GOT3 (cell line): ENCODE results near the gene EVPL.
"Not testable (repeated sequence)": the region's sequence is repeated elsewhere in the genome, so short reads cannot be mapped to it uniquely, and the experiment has no call there.

Experiments
- DNase-seq: peaks from one replicate; lab custom pipeline; 2025; ENCODE audit warnings: mixed read lengths; lab: John Stamatoyannopoulos, UW

EVPL gene

DNA sequence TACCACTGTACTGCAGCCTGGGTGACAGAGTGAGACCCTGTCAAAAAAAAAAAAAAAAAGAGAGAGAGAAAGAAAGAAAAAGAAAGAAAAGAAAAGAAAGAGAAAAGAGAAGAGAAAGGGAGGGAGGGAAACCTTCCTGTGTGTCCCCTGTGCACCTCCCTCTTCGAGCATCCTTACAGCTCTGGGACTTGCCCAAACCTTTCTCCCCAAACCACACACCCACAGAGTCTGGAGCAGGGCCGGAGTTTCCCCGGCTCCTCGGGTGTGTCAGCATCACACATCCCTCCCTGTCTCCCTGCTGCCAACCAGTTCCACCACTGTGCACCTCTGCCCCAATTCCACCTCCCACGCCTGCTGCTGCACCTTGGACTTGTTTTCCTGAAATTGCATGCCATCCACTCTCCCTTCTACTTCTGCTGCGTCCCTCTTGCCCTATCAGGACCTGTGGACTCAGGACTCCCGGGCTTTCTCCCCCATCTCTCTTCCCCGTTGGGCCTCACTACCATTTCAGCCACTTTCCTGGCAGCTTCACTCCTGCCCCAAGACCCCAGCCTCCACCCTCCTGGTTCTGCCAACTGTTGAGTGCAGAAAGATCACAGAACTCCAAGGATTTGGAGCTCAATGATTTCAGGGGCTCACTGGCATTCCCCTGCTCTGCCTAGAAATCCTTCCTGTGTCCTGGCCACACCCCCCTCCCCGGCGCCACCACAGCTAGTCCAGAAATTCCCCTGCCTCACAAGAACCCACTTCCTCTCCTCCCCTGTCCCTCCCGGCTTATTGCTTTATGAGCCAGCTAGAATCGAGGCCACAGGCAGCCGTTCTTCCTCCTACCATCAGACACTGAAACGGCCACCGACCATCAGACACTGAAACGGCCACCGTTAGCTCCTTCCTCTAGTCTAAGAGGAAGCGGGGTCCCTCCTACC, 30.2 kb downstream of the EVPL start:
- no peak for DNase-seq

DNA sequence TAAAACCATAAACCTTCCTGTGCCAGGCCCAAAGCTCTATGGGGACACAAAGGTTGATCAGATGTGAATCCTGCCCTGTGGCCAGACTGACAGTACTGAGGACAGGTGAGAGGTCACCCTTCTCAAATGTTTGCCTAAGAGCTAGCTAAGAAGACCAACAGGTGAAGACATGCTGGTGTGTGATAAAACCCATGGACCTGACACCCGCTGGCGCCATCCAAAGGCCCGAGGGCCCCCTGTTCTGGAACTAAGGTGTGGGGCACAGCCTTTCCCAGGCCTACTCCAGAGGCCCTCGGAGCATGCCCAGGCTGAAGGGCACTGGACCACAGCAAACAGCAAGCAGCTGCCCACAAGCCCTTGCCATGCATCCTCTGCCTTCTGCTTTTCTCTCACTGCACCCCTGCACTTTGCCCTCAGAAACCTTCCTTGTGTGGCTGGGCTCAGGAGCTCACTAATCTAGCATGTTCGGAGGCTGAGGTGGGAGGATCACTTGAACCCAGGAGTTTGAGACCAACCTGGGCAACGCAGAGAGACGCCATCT, 31.7 kb downstream of the EVPL start:
- no peak for DNase-seq

- DNase-seq: no peak
Observed at GRCh38 chr17:75994802-75995370, 32.2 kb downstream of the EVPL start.

DNA sequence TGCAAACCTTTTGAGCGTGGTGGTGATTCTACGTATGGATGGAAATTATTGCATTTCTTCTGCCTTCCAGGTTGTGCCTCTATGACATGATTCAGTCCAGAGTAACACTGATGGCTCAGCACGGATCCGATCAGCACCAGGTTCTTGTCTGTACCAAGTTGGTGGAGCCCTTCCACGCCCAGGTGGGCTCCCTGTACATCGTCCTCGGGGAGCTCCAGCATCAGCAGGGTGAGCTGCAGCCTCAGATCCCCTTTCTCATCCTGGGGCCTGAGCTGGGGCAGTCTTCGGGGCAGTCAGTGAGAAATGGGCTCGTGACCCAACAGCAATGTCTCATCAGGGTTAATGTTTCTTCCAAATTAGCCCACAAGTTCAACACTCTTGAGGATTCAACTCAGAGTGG, 35.7 kb downstream of the EVPL start:
- no peak for DNase-seq

DNA sequence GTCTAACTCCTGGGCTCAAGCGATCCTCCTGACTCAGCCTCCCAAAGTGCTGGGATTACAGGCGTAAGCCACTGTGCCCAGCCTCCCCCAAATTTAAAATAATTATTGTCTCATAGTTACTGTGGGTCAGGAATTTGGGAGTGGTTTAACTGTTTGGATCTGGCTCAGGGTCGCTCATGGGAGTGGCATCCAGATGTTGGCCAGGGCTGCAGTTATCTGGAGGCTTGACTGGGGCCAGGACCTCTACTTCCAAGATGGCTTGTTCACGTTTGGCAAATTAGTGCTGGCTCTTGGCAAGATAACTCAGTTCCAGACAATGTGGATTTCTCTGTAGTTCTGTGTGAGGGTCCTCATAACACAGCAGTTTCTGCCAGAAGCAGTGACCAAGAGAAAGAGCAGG, 40.1 kb downstream of the EVPL start:
- no peak for DNase-seq

DNA sequence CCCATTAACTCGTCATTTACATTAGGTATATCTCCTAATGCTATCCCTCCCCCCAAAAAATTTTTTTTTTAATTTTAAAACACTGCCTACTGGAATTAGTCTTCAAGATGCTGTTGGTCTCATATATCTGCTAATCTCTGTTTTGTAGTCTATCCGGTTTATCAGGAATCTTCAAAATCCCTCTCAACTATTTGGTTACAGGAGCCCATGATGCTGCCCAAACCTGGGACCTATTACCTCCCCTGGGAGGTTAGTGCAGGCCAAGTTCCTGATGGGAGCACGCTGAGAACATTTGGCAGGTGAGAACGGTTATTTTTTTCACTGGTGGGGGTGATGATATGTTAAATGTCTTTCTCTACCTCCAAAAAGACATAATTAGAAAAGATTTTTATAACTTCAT, 41.1 kb downstream of the EVPL start:
- DNase-seq: no peak

DNA sequence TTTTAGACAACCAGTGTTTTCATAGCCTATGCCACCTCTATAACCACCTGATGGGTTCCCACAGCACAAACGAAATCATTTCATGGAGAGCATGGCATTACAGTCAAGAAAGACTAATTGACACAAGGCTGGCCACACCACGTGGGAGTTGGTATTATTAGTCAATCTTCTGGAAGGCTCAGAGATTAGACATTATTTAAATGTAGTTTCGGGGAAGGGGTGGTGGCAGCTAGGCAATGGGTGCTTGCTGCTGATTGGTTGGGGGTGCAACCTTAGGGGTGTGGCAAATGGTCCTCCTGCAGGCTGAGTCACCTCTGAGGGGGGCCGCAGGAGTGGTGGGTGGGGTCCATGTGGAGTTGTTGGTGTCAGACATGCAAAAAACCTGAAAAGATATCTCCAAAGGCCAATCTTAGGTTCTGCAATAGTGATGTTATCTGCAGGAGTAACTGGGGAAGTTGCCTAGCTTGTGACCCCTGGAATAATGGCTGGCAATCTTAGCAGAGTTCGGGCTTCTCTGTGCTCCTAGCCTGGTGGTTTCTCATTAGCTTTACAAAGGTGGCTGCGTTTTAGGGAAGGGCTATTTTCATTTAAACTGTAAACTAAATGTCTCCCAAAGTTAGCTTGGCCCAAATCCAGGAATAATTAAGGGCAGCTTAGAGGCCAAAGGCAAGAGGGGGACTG, 43.5 kb downstream of the EVPL start:
- no peak for DNase-seq

- DNase-seq: no peak
Observed at GRCh38 chr17:75981019-75981615, 46.0 kb downstream of the EVPL start.

- no peak for DNase-seq
Observed at GRCh38 chr17:75980188-75981018, 46.7 kb downstream of the EVPL start.

- DNase-seq: no peak
Observed at GRCh38 chr17:75979705-75980187, 47.4 kb downstream of the EVPL start.

DNA sequence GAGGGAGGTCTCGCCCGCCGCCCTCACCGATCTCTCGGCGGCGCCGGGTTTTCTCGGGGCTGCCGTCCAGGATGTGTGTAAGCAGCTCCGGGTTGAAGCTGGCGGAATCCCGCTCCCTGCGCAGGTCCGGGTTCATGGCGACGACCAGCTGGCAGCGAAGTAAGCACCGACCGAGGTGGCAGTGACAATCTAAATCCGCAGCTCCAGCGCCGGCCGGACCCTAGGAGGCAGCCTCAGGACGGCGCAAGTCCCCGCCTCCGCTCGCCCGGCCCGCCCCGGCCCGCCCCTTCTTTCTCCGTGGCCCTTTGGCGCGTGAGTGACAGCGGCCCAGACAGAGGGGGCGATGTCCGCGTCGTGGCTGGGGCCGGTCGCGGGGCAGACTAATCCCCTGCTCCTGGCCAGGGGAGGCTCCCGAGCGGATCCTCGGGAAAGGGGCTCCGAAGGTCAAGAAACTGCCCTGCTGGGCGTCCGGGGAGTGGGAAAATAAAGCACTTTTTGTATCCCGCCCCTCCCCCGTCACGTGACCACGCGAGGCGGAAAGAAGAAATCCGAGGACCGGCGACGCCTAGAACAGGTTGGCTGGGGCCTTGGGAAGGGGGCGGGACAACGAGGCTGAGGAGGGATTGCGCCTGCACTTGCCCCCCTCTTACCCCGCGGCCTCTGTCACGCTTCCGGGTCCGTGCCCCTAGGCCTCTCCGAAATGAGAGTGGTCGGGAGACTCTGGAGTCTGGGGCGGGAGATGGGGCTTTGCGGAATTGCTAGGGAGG, 48.0 kb downstream of the EVPL start, which contains the start of the genes ACOX1 and TEN1:
Gene ACOX1 (minus strand): TSS at position 229 of the 767 bp plus-strand sequence. CDS start 93 bp downstream, at position 136.
Gene TEN1 (plus strand): TSS at position 303 of the 767 bp plus-strand sequence. CDS start 6,953 bp downstream, outside the sequence.
- DNase-seq: peak; percentile 90

DNA sequence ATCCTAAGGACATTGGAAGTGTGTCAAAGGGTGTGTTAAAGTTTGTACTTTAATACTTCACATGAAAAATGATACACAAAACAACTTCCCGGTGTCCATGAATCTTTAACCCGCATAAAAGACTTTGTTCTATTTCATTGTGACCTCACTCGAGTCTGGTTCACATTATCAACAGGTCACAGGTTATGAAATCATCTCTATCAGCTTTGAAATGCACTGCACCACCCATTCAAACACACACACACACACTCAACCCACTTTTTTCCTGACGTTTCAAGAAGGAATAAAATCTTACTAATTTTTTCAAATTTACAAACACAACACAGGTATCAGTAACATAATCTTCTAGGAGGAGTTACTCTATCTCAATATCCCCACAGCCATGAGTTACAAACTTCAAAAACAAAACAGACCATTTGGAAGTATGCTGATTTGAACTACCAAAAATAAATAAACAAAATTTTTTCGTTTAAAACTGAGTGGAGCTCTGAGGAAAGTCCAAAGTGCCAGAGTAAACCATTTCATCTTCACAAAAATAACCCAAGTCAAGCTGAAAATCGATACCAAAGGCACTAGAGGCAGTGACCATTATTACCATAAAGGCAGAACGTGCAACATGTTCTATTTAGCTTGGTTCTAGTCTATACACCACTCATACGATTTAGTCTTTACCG, 50.8 kb downstream of the EVPL start:
- DNase-seq: no peak

GRCh38 chr17:75975757-75976174, 51.3 kb downstream of the EVPL start:
- no peak for DNase-seq

- DNase-seq: not testable (repeated sequence)
Observed at GRCh38 chr17:75975187-75975586, 51.9 kb downstream of the EVPL start.

- no peak for DNase-seq
Observed at GRCh38 chr17:75970626-75971025, 56.5 kb downstream of the EVPL start.

- DNase-seq: no peak
Observed at GRCh38 chr17:75970011-75970523, 57.0 kb downstream of the EVPL start.

GRCh38 chr17:75969044-75969443, 58.1 kb downstream of the EVPL start:
- not testable (repeated sequence) for DNase-seq

DNA sequence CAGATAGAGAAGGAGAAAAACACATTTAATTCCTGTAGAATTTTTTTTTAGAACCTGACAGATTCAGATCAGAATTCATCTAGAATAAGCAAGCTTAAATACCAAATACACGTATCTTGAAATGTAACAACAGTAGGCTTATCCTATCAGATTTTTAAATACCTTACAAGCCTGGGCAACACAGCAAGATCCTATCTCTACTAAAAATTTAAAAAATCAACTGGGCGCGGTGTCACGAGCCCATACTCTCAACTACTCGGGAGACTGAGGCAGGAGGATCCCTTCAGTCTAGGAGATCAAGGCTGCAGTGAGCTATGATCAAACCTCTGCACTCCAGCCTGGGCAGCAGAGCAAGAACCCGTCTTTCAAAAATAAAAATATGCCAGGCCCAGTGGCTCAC, 61.6 kb downstream of the EVPL start:
- no peak for DNase-seq

DNA sequence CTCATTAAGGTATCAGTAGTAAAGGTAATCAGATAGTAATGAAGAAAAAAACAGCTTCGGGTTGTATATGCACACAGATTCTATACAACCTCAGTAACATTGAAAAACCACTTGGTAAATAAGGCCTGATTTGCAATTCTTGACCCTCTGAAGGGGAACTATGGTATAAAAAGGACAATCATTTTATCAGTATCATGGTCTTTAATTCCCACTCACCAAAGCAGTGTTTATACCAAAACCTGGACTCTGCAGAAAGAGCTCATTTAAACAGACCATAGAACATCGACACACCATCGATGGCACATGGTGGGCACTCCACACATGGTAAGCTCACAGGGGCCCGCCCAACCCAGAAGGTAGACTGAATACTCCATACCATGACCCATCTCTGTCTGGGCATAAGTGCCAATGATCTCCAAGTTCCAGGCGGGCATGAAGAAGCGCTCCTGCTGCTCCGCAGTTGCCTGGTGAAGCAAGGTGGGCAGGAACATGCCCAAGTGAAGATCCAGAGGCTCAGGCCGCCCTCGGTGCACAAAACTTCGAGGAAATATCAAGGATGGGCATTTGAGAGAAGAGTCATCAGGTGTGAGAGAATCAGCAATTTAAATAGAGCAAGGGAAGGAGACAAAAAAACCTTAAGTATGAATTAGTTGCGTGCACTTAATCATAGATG, 67.1 kb downstream of the EVPL start:
- no peak for DNase-seq
